ENCODE data around the gene ACMSD. TPM values are rescaled to one million over a fixed set of nuclear protein-coding genes. Genes with fewer than 3 reads are reported as not detected.

The ACMSD gene
- total and polyA plus RNA-seq, 3 experiments from 2014 or later, result not detected

DNA sequence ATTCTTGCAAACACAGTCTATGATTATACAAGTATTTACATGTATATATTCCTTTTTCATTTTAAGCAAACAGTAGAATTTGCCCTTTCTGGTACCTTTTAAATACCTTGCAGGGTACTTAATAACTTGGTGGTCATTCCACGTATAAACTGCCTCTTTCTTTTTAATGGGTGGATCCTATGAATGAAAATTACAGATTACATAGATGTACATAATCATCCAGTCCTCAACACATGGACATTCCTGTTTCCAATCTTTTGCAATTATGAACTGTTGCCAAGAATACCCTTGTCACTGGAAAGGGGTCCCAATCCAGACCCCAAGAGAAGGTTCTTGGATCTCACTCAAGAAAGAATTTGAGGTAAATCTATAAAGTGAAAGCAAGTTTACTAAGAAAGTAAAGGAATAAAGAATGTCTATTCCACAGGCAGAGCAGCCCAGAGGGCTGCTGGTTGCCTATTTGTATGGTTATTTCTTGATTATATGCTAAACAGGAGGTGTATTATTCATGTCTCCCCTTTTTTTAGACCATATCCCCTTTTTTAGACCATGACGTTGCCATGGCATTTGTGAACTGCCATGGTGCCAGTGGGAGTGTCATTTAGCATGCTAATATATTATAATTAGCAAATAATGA lies 72.5 kb downstream of the ACMSD start:
- peaks cover 0 to 7% (median 5%) of the 10 kb centered on the region in 5 donors for H3K9me3 Mint-ChIP-seq
- no peak overlapping the region for H3K4me3 ChIP-seq (ENCODE audit: low read length)
- H3K4me1 ChIP-seq (ENCODE audit: insufficient read depth, low read length), result no peaks in the 10 kb centered on the region
- no peaks in the 10 kb centered on the region for H3K36me3 ChIP-seq (ENCODE audit: insufficient read depth, low read length)
- H3K27me3 Mint-ChIP-seq, result peaks cover 2 to 5% of the 10 kb centered on the region in 2 donors
- no peak for DNase-seq
- H3K4me1 Mint-ChIP-seq, result no peaks in the 10 kb centered on the region
- no peaks in the 10 kb centered on the region for H3K9me3 ChIP-seq (ENCODE audit: low read length)
- POLR2A ChIA-PET, result no interaction called here
- no peak overlapping the region for H3K27ac ChIP-seq (ENCODE audit: low read depth, low read length)
- CTCF ChIA-PET, result no interaction called here
- no peak overlapping the region for H3K27ac Mint-ChIP-seq
- H3K27me3 ChIP-seq (ENCODE audit: insufficient read depth, low read length, poor library complexity, severe bottlenecking), result no peaks in the 10 kb centered on the region
- no peak overlapping the region for H3K4me3 Mint-ChIP-seq
- H3K36me3 Mint-ChIP-seq, result peaks cover 0 to 15% (median 5%) of the 10 kb centered on the region in 3 donors

DNA sequence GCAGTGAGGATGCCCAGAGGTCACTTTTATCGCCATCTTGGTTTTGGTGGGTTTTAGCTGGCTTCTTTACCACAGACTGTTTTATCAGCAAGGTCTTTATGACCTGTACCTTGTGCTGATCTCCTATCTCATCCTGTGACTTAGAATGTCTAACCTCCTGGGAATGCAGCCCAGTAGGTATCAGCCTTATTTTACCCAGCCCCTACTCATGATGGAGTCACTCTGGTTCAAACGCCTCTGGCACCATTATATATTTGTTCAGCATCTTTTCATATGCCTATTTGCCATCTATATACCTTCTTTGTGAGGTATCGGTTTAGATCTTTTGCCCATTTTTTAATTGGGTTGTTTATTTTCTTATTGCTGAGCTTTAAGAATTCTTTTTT lies 73.0 kb downstream of the ACMSD start:
- ChIA-PET POLR2A (no interaction called here), CTCF (no interaction called here)
- H3K4me1 Mint-ChIP-seq, result no peaks in the 10 kb centered on the region
- Histone ChIP-seq H3K4me3 (ENCODE audit: low read length) (no peak overlapping the region), H3K27me3 (ENCODE audit: insufficient read depth, low read length, poor library complexity, severe bottlenecking) (no peaks in the 10 kb centered on the region), H3K36me3 (ENCODE audit: insufficient read depth, low read length) (no peaks in the 10 kb centered on the region), H3K4me1 (ENCODE audit: insufficient read depth, low read length) (no peaks in the 10 kb centered on the region), H3K27ac (ENCODE audit: low read depth, low read length) (no peak overlapping the region), H3K9me3 (ENCODE audit: low read length) (no peaks in the 10 kb centered on the region)
- H3K27ac Mint-ChIP-seq, result no peak overlapping the region
- peaks cover 2 to 4% of the 10 kb centered on the region in 2 donors for H3K27me3 Mint-ChIP-seq
- H3K36me3 Mint-ChIP-seq, result peaks cover 0 to 15% (median 5%) of the 10 kb centered on the region in 3 donors
- peaks cover 0 to 7% (median 5%) of the 10 kb centered on the region in 5 donors for H3K9me3 Mint-ChIP-seq
- no peak for DNase-seq
- H3K4me3 Mint-ChIP-seq, result no peak overlapping the region

DNA sequence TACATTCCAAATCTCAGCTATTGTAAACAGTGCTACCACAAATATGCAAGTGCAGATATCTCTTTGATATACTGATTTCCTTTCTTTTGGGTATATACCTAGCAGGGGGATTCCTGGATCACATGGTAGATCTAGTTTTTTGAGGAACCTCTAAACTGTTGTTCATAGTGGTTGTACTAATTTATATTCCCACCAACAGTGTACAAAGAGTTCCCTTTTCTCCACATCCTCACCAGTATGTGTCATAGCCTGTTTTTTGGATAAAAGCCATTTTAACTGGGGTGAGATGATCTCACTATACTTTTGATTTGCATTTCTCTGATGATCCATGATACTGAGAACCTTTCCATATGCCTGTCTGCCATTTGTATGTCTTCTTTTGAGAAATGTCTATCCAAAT lies 73.9 kb downstream of the ACMSD start:
- Histone ChIP-seq H3K9me3 (ENCODE audit: low read length) (no peaks in the 10 kb centered on the region), H3K27me3 (ENCODE audit: insufficient read depth, low read length, poor library complexity, severe bottlenecking) (no peaks in the 10 kb centered on the region), H3K4me1 (ENCODE audit: insufficient read depth, low read length) (peaks cover 8% of the 10 kb centered on the region), H3K36me3 (ENCODE audit: insufficient read depth, low read length) (no peaks in the 10 kb centered on the region), H3K4me3 (ENCODE audit: low read length) (no peak overlapping the region), H3K27ac (ENCODE audit: low read depth, low read length) (no peak overlapping the region)
- Mint-ChIP-seq H3K9me3 (peaks cover 0 to 6% (median 4%) of the 10 kb centered on the region in 5 donors), H3K27ac (no peak overlapping the region), H3K4me1 (peaks cover 6 to 7% (median 7%) of the 10 kb centered on the region in 3 donors), H3K36me3 (peaks cover 0 to 14% (median 5%) of the 10 kb centered on the region in 3 donors), H3K4me3 (no peak overlapping the region), H3K27me3 (peaks cover 2 to 4% of the 10 kb centered on the region in 2 donors)
- POLR2A ChIA-PET, result no interaction called here
- CTCF ChIA-PET, result no interaction called here
- DNase-seq, result no peak

DNA sequence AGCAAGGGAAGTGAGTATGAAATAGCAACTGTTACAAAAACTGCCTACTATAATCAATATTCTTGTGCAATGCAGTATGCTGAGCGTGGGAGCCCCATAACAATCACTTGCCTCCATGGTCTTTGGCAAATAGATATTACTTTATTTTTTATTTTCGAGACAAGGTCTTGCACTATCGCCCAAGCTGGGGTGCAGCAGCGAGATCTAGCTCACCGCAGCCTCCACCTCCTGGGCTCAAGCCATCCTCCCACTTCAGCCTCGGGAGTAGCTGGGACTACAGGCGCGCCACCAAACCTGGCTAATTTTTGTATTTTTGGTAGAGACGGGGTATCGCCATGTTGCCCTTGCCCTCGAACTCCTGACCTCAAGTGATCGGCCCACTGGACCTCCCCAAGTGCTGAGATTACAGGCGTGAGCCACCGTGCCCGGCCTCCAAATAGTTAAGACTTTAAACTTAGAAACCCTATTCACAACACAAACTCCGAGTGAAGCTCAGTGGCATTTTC lies 79.0 kb downstream of the ACMSD start:
- H3K27ac Mint-ChIP-seq, result peak overlapping the region; percentile 91 to 100 (median 98)
- Histone ChIP-seq H3K9me3 (ENCODE audit: low read length) (no peaks in the 10 kb centered on the region), H3K4me3 (ENCODE audit: low read length) (peak overlapping the region; percentile 81), H3K27ac (ENCODE audit: low read depth, low read length) (peak overlapping the region; percentile 89), H3K36me3 (ENCODE audit: insufficient read depth, low read length) (peaks cover 4% of the 10 kb centered on the region), H3K27me3 (ENCODE audit: insufficient read depth, low read length, poor library complexity, severe bottlenecking) (no peaks in the 10 kb centered on the region), H3K4me1 (ENCODE audit: insufficient read depth, low read length) (peaks cover 39% of the 10 kb centered on the region)
- ChIA-PET POLR2A (interaction anchor here (0.6 to 2.4 kb wide), 3 partner anchors 614 to 825 kb away, joined by 5 to 15 read pairs (median 5); partner anchors contain the start of genes R3HDM1 and ZRANB3), CTCF (interaction anchor here (0.8 to 0.9 kb wide), 2 partner anchors 247 to 614 kb away, joined by 3 read pairs; partner anchors contain the start of genes R3HDM1 and ZRANB3)
- H3K36me3 Mint-ChIP-seq, result peaks cover 0 to 25% (median 9%) of the 10 kb centered on the region in 3 donors
- H3K27me3 Mint-ChIP-seq, result peaks cover 4 to 6% of the 10 kb centered on the region in 2 donors
- H3K4me1 Mint-ChIP-seq, result peaks cover 40 to 54% (median 44%) of the 10 kb centered on the region in 3 donors
- peaks cover 0 to 5% (median 0%) of the 10 kb centered on the region in 5 donors for H3K9me3 Mint-ChIP-seq
- peak overlapping the region; percentile 89 to 99 (median 91) for H3K4me3 Mint-ChIP-seq
- DNase-seq, result peak in 1 of 5 donors; percentile 2

DNA sequence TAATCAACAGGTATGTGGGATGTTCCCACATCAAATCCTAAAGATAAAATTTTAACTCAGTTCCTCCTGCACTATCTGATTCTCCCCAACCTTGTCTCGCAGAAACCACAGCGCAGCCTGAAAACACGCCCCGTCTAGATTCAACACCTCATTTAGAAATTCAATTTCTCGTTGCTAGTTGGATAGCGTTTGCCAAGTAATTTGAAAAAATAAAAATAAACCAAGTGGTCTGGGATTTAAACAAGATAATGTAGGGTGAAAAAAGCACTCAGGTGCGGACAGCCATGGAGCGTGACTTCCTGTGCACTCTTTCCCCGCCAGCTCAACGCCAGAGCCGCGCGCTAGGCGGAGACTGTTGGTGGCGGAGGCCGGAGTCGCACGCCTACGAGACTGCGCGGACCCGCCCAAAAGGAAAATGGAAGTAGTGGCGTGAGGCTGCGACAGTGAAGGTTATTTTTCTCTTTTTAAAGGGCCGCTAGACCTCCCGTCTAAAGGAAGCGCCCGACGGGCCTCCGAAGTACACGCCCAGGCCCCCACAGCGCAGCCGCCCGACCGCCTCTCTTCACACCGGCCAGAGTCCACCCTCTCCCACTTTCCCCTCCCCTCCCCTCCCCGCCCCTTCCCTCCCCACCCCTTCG lies 79.6 kb downstream of the ACMSD start:
- Histone ChIP-seq H3K9me3 (ENCODE audit: low read length) (no peaks in the 10 kb centered on the region), H3K27me3 (ENCODE audit: insufficient read depth, low read length, poor library complexity, severe bottlenecking) (no peaks in the 10 kb centered on the region), H3K27ac (ENCODE audit: low read depth, low read length) (peak overlapping the region; percentile 89), H3K36me3 (ENCODE audit: insufficient read depth, low read length) (peaks cover 4% of the 10 kb centered on the region), H3K4me1 (ENCODE audit: insufficient read depth, low read length) (peaks cover 44% of the 10 kb centered on the region), H3K4me3 (ENCODE audit: low read length) (peak overlapping the region; percentile 81)
- Mint-ChIP-seq H3K27me3 (peaks cover 4 to 6% of the 10 kb centered on the region in 2 donors), H3K4me1 (peaks cover 45 to 60% (median 50%) of the 10 kb centered on the region in 3 donors), H3K9me3 (peaks cover 0 to 5% (median 0%) of the 10 kb centered on the region in 5 donors), H3K27ac (peak overlapping the region; percentile 91 to 100 (median 98)), H3K36me3 (peaks cover 0 to 29% (median 9%) of the 10 kb centered on the region in 3 donors), H3K4me3 (peak overlapping the region; percentile 89 to 99 (median 91))
- POLR2A ChIA-PET, result interaction anchor here (0.6 to 2.4 kb wide), 5 partner anchors 249 to 825 kb away, joined by 3 to 15 read pairs (median 5); partner anchors contain the start of genes R3HDM1, UBXN4 and ZRANB3
- CTCF ChIA-PET, result interaction anchor here (0.8 to 0.9 kb wide), 2 partner anchors 247 to 613 kb away, joined by 3 read pairs; partner anchors contain the start of genes R3HDM1 and ZRANB3
- DNase-seq, result peak in 4 of 5 donors; percentile 83 to 89 (median 87)

DNA sequence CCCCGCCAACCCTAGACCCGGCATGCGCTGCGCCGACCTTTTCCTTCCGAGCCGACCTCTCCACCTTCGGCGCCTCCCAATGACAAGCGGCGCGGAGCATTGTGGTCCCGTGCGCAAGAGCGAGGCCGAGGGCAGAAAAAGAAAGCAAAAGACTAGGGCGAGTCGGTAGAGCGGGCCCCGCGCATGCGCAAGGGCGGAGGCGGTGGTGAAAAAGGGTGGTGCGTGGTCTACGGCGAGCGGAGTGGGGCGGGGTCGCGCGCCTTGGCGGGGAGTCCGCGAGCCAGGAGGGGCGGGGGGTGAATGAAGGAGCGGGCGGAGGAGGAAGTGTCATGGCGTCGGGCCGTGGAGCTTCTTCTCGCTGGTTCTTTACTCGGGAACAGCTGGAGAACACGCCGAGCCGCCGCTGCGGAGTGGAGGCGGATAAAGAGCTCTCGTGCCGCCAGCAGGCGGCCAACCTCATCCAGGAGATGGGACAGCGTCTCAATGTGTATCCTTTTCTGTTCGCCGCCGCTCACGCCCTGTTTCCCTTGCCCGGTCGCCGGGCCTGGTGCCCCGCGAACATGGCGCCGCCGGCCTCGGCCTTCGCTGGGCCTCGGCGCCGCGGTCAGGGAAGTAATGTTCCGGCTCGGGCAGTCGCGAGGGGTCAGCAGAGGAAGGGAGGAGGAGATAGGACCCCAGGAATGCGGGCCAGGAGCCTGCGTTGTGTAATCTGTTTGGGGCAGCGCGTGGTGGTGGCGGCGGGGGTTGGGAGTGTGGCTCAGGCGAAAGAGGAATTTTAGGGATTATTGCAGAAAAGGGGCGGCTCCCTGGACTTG lies 80.3 kb downstream of the ACMSD start, which contains the start of gene CCNT2:
Gene CCNT2, plus strand, starts transcription at position 297 of the 815 bp plus-strand sequence. Its CDS starts 33 bp downstream, at position 330.
- Histone ChIP-seq H3K9me3 (ENCODE audit: low read length) (no peaks in the 10 kb centered on the region), H3K4me3 (ENCODE audit: low read length) (peak within 1 kb of the TSS; percentile 91), H3K4me1 (ENCODE audit: insufficient read depth, low read length) (peaks cover 49% of the 10 kb centered on the region), H3K36me3 (ENCODE audit: insufficient read depth, low read length) (peaks cover 4% of the 10 kb centered on the region), H3K27me3 (ENCODE audit: insufficient read depth, low read length, poor library complexity, severe bottlenecking) (no peaks in the 10 kb centered on the region), H3K27ac (ENCODE audit: low read depth, low read length) (peak within 1 kb of the TSS; percentile 96)
- peak; percentile 99 to 100 (median 100) for DNase-seq
- H3K27ac Mint-ChIP-seq, result peak within 1 kb of the TSS; percentile 91 to 100 (median 98)
- peaks cover 0 to 5% (median 0%) of the 10 kb centered on the region in 5 donors for H3K9me3 Mint-ChIP-seq
- H3K27me3 Mint-ChIP-seq, result peaks cover 4 to 6% of the 10 kb centered on the region in 2 donors
- H3K4me3 Mint-ChIP-seq, result peak within 1 kb of the TSS; percentile 89 to 99 (median 91)
- ChIA-PET POLR2A (interaction anchor here (0.8 to 2.4 kb wide), 4 partner anchors 250 to 824 kb away, joined by 3 to 15 read pairs (median 4); partner anchors contain the start of genes R3HDM1, UBXN4 and ZRANB3), CTCF (no interaction called here)
- peaks cover 50 to 67% (median 57%) of the 10 kb centered on the region in 3 donors for H3K4me1 Mint-ChIP-seq
- peaks cover 0 to 34% (median 9%) of the 10 kb centered on the region in 3 donors for H3K36me3 Mint-ChIP-seq

Measured in CD8-positive, alpha-beta memory T cell (primary cell).